ENCODE data around the gene TBC1D22A.

The TBC1D22A gene

GRCh38 chr22:46860562-46860961 is 98.1 kb downstream of the TBC1D22A start:
- no peak for DNase-seq (ENCODE audit: low read depth in 2 of 2)

- DNase-seq (ENCODE audit: low read depth in 2 of 2): no peak
Observed at GRCh38 chr22:46861468-46862367, 99.3 kb downstream of the TBC1D22A start.

- no peak for DNase-seq (ENCODE audit: low read depth in 2 of 2)
Observed at GRCh38 chr22:46862418-46863324, 100.2 kb downstream of the TBC1D22A start.

GRCh38 chr22:46863794-46864193 is 101.3 kb downstream of the TBC1D22A start:
- DNase-seq (ENCODE audit: low read depth in 2 of 2): no peak

- no peak for DNase-seq (ENCODE audit: low read depth in 2 of 2)
Observed at GRCh38 chr22:46864314-46865051, 102.0 kb downstream of the TBC1D22A start.

- no peak for DNase-seq (ENCODE audit: low read depth in 2 of 2)
Observed at GRCh38 chr22:46865052-46865434, 102.6 kb downstream of the TBC1D22A start.

GRCh38 chr22:46865642-46866041 is 103.2 kb downstream of the TBC1D22A start:
- DNase-seq (ENCODE audit: low read depth in 2 of 2): no peak

- no peak for DNase-seq (ENCODE audit: low read depth in 2 of 2)
Observed at GRCh38 chr22:46866591-46866990, 104.1 kb downstream of the TBC1D22A start.

GRCh38 chr22:46867106-46867505 is 104.7 kb downstream of the TBC1D22A start:
- DNase-seq (ENCODE audit: low read depth in 2 of 2): no peak

- DNase-seq (ENCODE audit: low read depth in 2 of 2): no peak
Observed at GRCh38 chr22:46869329-46869728, 106.9 kb downstream of the TBC1D22A start.

- no peak for DNase-seq (ENCODE audit: low read depth in 2 of 2)
Observed at GRCh38 chr22:46869831-46870441, 107.5 kb downstream of the TBC1D22A start.

GRCh38 chr22:46871826-46872225 is 109.4 kb downstream of the TBC1D22A start:
- no peak for DNase-seq (ENCODE audit: low read depth in 2 of 2)

GRCh38 chr22:46875089-46875488 is 112.6 kb downstream of the TBC1D22A start:
- DNase-seq (ENCODE audit: low read depth in 2 of 2): no peak

GRCh38 chr22:46876357-46876934 is 114.0 kb downstream of the TBC1D22A start:
- DNase-seq (ENCODE audit: low read depth in 2 of 2): no peak

- DNase-seq (ENCODE audit: low read depth in 2 of 2): no peak
Observed at GRCh38 chr22:46878191-46878948, 115.9 kb downstream of the TBC1D22A start.

- no peak for DNase-seq (ENCODE audit: low read depth in 2 of 2)
Observed at GRCh38 chr22:46879083-46879482, 116.6 kb downstream of the TBC1D22A start.

- no peak for DNase-seq (ENCODE audit: low read depth in 2 of 2)
Observed at GRCh38 chr22:46881373-46882118, 119.1 kb downstream of the TBC1D22A start.

- no peak for DNase-seq (ENCODE audit: low read depth in 2 of 2)
Observed at GRCh38 chr22:46883092-46883910, 120.9 kb downstream of the TBC1D22A start.

- DNase-seq (ENCODE audit: low read depth in 2 of 2): no peak
Observed at GRCh38 chr22:46884365-46884764, 121.9 kb downstream of the TBC1D22A start.

All from stimulated activated CD4-positive, alpha-beta T cell treated with anti-CD3 and anti-CD28 coated beads, Interleukin-12 subunit alpha, Interleukin-12 subunit beta, amount 100 ng/mL, for 24 hours (primary cell).